ENCODE results near the gene MVD. TPM values are rescaled to one million over a fixed set of nuclear protein-coding genes. Genes with fewer than 3 reads are reported as not detected.
A peak's percentile ranks its signal among the peaks of the same experiment; 100 is the strongest.

MVD gene
- total RNA-seq, 4 donors from 2014 or later: 20.7 to 52.5 (median 43.2) TPM

- Histone ChIP-seq H3K27me3 (no peaks in the 10 kb centered on the region), H3K4me3 (replicated peaks in 1 of 3) (peak within 1 kb of the TSS; percentile 27 to 76 (median 48)), H3K9me3 (no peaks in the 10 kb centered on the region), H3K27ac (no peak within 1 kb of the TSS), H3K4me1 (peaks cover 0 to 30% of the 10 kb centered on the region in 2 donors), H3K36me3 (no peaks in the 10 kb centered on the region)
- WGBS, 2 donors: 5 to 48% methylated on average over 4 to 12 of the region's 65 CpGs
- intact Hi-C loops (cut with DNase I): no loop called here
- TF ChIP-seq POLR2A (IDR thresholded peaks at IDR 0.05): no peak
- TF ChIP-seq, protein P1, sequence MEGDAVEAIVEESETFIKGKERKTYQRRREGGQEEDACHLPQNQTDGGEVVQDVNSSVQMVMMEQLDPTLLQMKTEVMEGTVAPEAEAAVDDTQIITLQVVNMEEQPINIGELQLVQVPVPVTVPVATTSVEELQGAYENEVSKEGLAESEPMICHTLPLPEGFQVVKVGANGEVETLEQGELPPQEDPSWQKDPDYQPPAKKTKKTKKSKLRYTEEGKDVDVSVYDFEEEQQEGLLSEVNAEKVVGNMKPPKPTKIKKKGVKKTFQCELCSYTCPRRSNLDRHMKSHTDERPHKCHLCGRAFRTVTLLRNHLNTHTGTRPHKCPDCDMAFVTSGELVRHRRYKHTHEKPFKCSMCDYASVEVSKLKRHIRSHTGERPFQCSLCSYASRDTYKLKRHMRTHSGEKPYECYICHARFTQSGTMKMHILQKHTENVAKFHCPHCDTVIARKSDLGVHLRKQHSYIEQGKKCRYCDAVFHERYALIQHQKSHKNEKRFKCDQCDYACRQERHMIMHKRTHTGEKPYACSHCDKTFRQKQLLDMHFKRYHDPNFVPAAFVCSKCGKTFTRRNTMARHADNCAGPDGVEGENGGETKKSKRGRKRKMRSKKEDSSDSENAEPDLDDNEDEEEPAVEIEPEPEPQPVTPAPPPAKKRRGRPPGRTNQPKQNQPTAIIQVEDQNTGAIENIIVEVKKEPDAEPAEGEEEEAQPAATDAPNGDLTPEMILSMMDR (IDR thresholded peaks at IDR 0.05): peak in 1 of 6 experiments; percentile 5
- peak; percentile 89 to 91 for DNase-seq
Measured at GRCh38 chr16:88686439-88687253, 23.8 kb upstream of the MVD start, which contains the start of gene SNAI3. Gene SNAI3, minus strand, starts transcription at chr16:88686507. Its CDS starts 101 bp downstream, at chr16:88686406.

DNA sequence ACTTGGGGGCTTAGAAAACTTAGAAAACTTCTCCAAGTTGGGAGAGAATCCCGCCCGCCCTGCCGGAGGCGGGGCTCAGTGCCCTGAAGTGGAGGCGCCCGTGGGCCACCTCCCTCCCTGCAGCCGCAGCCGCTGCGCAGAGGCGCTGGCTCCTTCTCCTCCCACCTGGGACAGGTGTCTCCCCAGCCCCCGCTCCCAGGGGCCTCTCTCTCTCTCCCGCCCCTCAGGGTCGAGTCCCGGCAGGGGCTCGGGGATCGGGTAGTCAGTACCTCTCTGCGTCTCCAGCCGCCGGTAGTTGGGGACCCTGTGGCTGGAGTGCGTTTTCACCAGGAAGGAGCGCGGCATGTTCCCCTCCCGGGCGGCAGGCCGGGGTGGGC, 23.2 kb upstream of the MVD start:
- TF ChIP-seq, protein P1 (IDR thresholded peaks at IDR 0.05): no peak
- no peak for TF ChIP-seq POLR2A (IDR thresholded peaks at IDR 0.05)
- H3K4me1 ChIP-seq: peaks cover 0 to 30% of the 10 kb centered on the region in 2 donors
- WGBS, 2 donors: 0% methylated on average over 11 of the region's 25 CpGs; no CpG with 5 or more reads in 1 of the 2 donors
- no peaks in the 10 kb centered on the region for H3K27me3 ChIP-seq
- DNase-seq: peak; percentile 61 to 74
- H3K4me3 ChIP-seq (replicated peaks in 1 of 3): peak overlapping the region; percentile 27 to 76 (median 48)
- no peaks in the 10 kb centered on the region for H3K9me3 ChIP-seq
- intact Hi-C loops (cut with DNase I): no loop called here
- no peaks in the 10 kb centered on the region for H3K36me3 ChIP-seq
- no peak overlapping the region for H3K27ac ChIP-seq

GRCh38 chr16:88685156-88686061, 22.5 kb upstream of the MVD start:
- TF ChIP-seq, protein P1 (IDR thresholded peaks at IDR 0.05): peak in 4 of 6 experiments; percentile 8 to 42 (median 25)
- TF ChIP-seq POLR2A (IDR thresholded peaks at IDR 0.05): no peak
- Histone ChIP-seq H3K27ac (no peak overlapping the region), H3K9me3 (no peaks in the 10 kb centered on the region), H3K4me1 (peaks cover 0 to 30% of the 10 kb centered on the region in 2 donors), H3K27me3 (no peaks in the 10 kb centered on the region), H3K4me3 (replicated peaks in 1 of 3) (peak overlapping the region in 2 of 3 donors; percentile 27 to 48), H3K36me3 (no peaks in the 10 kb centered on the region)
- peak; percentile 31 to 33 for DNase-seq
- intact Hi-C loops (cut with DNase I): no loop called here
- 8 to 11% methylated on average over 19 to 20 of the region's 33 CpGs for WGBS, 2 donors

GRCh38 chr16:88684569-88685155, 21.8 kb upstream of the MVD start:
- TF ChIP-seq POLR2A (IDR thresholded peaks at IDR 0.05): no peak
- TF ChIP-seq, protein P1 (IDR thresholded peaks at IDR 0.05): no peak
- Histone ChIP-seq H3K9me3 (no peaks in the 10 kb centered on the region), H3K27me3 (no peaks in the 10 kb centered on the region), H3K27ac (no peak overlapping the region), H3K4me3 (replicated peaks in 1 of 3) (no peak overlapping the region), H3K4me1 (peaks cover 0 to 30% of the 10 kb centered on the region in 2 donors), H3K36me3 (no peaks in the 10 kb centered on the region)
- no peak for DNase-seq
- WGBS, 2 donors: 77 to 80% methylated on average over 15 of the region's 15 CpGs
- intact Hi-C loops (cut with DNase I): no loop called here

Measured in thyroid gland (tissue), 4 donors.